HG03045 (cell line): ENCODE data around the gene STAT1.

ENCODE experiments used
- ATAC-seq: cut with Tn5 transposase; IDR thresholded peaks from one replicate; pipeline ENCODE4 v1.9.1; 2021; ENCODE audit warnings: mild to moderate bottlenecking, moderate library complexity; ENCODE audit not compliant: unreplicated experiment

STAT1 gene

GRCh38 chr2:191013932-191014652 is at the start of gene STAT1:
Gene STAT1 (minus strand): TSS chr2:191014171. CDS start chr2:191010003, 4,168 bp downstream.
- peak; percentile 84 for ATAC-seq

- ATAC-seq: no peak
These were observed 49.6 kb upstream of the STAT1 start for GRCh38 chr2:191063584-191063983.

GRCh38 chr2:191061381-191061980 is 47.5 kb upstream of the STAT1 start:
- ATAC-seq: no peak

GRCh38 chr2:191059308-191059707 is 45.3 kb upstream of the STAT1 start:
- ATAC-seq: no peak

GRCh38 chr2:191056228-191056627 is 42.3 kb upstream of the STAT1 start:
- no peak for ATAC-seq

GRCh38 chr2:191053256-191053655 is 39.3 kb upstream of the STAT1 start:
- no peak for ATAC-seq

GRCh38 chr2:191051825-191052778 is 38.1 kb upstream of the STAT1 start:
- ATAC-seq: no peak

- no peak for ATAC-seq
These were observed 37.2 kb upstream of the STAT1 start for GRCh38 chr2:191051177-191051576.

GRCh38 chr2:191050640-191050987 is 36.6 kb upstream of the STAT1 start:
- ATAC-seq: no peak

GRCh38 chr2:191049728-191050639 is 36.0 kb upstream of the STAT1 start:
- no peak for ATAC-seq

- ATAC-seq: no peak
These were observed 34.1 kb upstream of the STAT1 start for GRCh38 chr2:191048073-191048472.

- no peak for ATAC-seq
These were observed 31.2 kb upstream of the STAT1 start for GRCh38 chr2:191045141-191045540.

GRCh38 chr2:191043438-191043837 is 29.5 kb upstream of the STAT1 start:
- ATAC-seq: no peak

GRCh38 chr2:191041418-191042161 is 27.6 kb upstream of the STAT1 start:
- no peak for ATAC-seq

GRCh38 chr2:191039616-191040015 is 25.6 kb upstream of the STAT1 start:
- no peak for ATAC-seq

- no peak for ATAC-seq
These were observed 24.8 kb upstream of the STAT1 start for GRCh38 chr2:191038741-191039140.

GRCh38 chr2:191038241-191038725 is 24.3 kb upstream of the STAT1 start:
- no peak for ATAC-seq

GRCh38 chr2:191037351-191037750 is 23.4 kb upstream of the STAT1 start:
- ATAC-seq: no peak

GRCh38 chr2:191036363-191036762 is 22.4 kb upstream of the STAT1 start:
- ATAC-seq: no peak
